VCaP (cell line): ENCODE data around the gene CD86.

Experiments
- H3K27ac ChIP-seq: fragments of 450-650 bp; 2 replicates; pipeline ENCODE4 v1.5.1; 2017
- TF ChIP-seq, protein P1 (sequence below): fragments of 450-650 bp; conservative IDR thresholded peaks from 2 replicates; pipeline ENCODE4 v1.5.1; 2017; ENCODE audit warnings: mild to moderate bottlenecking, moderate library complexity

Gene CD86

DNA sequence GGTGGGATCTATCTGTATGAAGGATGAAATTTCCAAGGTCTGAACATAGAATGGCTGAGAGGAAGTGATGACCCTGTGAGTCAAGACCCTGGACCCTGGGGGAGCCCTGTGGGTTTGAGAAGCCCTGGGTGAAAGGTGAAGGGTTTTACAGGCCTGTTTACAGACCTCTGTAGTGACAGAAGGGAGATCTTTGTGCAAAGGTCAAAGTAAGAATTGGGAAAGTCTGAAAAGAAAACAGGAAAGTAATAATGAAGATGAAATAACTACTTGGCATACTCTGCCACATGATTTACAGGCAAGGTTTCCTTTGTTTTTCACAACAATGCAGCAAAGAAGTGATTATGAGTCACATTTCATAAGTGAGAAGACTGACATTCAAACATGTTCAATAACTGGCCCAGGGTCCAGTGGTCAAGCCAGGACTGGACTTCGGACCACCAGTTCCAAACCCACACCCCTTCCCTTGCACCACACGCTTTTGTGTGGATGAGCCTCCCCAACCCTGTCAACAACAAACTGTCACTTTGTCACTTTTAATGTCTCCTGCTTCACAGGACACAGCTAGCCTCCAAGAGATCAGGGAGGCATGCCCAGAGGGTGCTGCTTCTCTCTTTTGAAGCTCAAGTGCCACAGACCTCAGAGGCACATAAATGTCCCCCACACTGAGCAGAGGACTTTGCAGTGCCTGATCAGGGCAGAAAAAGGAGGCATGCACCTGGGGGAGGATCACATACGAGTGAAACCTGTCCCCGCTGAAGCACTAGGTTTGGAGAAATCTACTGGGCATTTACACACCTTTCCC lies 21.5 kb downstream of the CD86 start:
- TF ChIP-seq, protein P1, sequence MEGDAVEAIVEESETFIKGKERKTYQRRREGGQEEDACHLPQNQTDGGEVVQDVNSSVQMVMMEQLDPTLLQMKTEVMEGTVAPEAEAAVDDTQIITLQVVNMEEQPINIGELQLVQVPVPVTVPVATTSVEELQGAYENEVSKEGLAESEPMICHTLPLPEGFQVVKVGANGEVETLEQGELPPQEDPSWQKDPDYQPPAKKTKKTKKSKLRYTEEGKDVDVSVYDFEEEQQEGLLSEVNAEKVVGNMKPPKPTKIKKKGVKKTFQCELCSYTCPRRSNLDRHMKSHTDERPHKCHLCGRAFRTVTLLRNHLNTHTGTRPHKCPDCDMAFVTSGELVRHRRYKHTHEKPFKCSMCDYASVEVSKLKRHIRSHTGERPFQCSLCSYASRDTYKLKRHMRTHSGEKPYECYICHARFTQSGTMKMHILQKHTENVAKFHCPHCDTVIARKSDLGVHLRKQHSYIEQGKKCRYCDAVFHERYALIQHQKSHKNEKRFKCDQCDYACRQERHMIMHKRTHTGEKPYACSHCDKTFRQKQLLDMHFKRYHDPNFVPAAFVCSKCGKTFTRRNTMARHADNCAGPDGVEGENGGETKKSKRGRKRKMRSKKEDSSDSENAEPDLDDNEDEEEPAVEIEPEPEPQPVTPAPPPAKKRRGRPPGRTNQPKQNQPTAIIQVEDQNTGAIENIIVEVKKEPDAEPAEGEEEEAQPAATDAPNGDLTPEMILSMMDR = no peak
- no peak overlapping the region for H3K27ac ChIP-seq

DNA sequence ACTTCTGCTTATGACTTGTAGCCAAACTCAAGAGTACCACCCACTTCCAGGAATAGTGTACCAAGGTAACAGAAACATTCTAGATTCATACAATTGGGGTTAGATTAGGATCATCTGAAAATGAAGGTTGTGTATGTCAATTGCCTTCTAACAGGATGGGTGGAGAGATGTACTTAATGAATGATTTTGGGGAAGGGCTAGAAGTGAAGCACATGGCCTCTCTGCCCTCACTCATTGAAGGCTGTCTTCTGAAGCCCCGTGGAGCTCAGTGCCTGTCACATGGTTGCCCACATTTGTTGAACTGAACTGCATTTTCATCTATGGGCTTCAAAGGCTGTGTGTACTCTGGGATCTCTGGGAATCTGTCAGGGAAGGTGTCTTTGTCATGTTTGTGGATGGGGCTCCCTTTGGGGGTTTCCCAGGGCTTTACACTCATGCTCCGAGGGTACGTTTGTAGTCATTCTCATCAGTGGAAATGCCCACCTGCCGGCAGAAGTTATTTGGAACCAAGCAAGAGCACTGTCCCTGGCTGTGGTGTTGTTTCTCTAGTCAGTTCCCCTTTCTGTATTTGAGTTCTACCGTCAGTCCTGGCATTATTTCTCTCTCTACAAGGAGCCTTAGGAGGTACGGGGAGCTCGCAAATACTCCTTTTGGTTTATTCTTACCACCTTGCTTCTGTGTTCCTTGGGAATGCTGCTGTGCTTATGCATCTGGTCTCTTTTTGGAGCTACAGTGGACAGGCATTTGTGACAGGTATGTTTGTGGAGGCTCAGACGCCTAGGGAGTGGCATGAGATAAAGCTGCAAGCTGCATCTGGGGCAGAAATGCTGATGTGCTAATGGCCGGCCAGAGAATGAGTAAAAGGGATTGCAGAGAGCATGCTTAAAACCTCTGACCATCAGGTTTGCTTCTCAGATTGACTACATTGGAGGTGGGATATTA lies 22.4 kb downstream of the CD86 start:
- H3K27ac ChIP-seq = no peak overlapping the region
- TF ChIP-seq, protein P1 = no peak

DNA sequence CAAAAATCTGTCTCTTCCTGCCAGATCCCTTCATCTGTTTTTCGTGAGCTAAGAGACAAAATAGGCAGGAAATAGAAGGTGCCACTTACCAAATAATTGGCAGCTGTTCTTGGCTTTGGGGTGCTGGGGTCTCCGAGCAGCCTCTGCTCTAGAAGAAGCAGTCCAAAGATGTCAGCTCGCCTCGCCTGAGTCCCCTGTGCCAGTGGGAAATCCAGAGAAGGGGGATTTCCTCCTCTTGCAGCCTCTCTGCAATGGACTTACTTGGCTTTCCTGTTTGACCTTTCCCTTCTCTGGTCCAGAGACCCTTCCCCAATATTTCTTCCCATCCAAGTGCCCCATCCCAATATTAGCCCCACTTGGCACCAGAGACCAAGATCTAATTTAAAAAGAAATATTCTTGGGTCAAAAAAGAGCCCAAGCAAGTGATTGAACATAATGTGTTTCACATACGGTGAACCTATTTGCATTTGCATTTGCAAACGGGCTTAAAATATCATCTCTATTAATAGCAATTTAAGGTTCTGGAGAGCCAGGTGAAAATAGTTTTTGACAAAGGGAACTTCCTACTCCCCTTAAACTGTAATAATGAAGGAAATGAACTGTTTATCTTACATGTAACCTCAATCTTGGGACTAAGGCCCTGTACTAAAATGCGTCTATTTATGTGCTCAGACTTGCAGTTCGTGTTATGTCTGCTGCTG lies 23.2 kb downstream of the CD86 start:
- H3K27ac ChIP-seq = no peak overlapping the region
- TF ChIP-seq, protein P1 = no peak

DNA sequence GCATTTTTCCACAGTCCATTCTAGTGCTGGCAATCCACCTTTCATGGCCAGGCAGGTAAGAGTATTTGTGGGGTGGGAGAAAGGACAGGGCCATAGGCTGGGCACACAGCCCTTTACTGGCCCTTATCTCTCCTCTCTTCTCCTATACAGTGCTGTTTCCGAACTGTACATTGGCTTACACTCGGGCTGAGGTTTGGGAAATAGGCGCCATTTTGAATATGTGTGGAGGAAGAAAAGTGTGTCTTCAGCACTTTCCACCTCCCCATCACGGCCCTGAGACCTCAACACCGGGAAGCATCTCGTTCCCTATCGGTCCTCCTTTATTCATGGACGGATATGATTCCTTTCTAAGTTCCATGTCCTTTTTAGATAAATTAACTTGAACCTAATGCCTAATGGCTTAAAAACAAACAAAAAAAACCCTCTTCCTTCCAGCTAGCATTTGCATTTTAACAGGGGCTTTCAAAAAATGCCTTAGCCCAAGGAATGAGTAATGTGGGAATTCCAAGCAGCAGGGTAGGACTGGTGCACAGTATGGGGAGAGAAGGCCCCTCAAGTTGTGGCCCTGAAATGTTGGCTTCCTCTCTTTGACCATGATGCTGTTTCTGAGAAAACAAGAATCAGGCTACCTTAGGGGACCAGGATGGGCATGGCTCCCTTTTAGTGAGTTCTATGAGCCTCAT lies 24.5 kb downstream of the CD86 start:
- TF ChIP-seq, protein P1 = no peak
- no peak overlapping the region for H3K27ac ChIP-seq

DNA sequence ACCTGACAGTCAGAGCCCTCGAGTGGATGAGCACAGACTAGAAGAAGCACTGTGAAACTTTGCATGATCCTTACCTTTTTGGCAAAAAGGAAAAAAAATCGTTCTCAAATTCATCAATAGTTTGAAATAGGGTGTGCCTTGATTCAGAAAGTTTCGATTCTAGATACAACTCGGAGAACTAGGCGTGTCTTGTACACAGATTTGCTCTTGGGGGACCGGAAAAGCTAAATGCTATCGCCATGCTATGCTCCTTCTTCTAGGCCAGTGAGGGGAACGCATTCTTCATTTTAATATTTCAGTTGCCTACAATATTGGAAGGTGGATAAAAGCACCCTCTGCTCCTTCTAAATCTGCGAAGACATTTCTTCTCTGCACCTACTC lies 25.0 kb downstream of the CD86 start:
- H3K27ac ChIP-seq = no peak overlapping the region
- TF ChIP-seq, protein P1 = no peak

DNA sequence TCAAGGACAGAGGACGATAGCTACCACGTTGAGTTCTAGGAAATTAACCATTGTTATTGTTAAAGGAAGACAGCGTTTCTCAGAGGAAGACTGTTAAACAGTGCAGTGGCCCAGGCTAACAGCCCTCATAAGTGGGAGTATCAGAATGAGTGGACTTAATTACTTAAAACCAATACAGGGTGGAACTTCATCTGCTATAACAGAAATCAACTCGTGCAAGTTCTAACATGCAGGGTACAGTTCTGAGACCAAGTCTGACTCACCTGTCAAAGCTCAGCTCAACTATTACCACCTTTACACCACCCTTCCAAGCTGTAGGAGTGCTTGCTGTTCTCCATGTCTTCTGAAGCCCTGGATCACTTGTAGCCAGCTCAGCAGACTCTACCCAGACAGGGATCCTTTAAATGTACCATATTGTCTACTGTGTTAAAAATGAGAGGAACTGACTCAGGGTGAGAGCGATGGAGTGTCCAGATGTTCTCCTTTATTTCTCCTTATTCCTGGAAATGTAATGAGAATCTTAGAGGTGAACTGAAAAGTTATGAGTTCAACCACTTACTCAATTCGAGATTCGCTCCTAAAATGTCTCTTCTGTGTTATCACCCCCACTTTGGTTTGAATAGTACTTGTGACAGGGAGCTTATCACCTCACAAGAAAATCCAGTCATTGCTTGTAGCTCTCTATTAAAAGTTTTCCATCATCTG lies 26.5 kb downstream of the CD86 start:
- TF ChIP-seq, protein P1 = no peak
- no peak overlapping the region for H3K27ac ChIP-seq
